H1 (cell line): ENCODE results near the gene IQCN. TPM values are rescaled to one million over a fixed set of nuclear protein-coding genes. Genes with fewer than 3 reads are reported as not detected.

ENCODE experiments used
- CTCF ChIA-PET: fragments of 300-600 bp; sonication (Branson Sonifier 250); formaldehyde crosslinking; loops from one replicate; lab custom pipeline; 2021; ENCODE audit not compliant: partially characterized antibody; lab: Charles Lee
- POLR2A ChIA-PET: fragments of 300-600 bp; sonication (Branson Sonifier 250); formaldehyde crosslinking; loops from one replicate; lab custom pipeline; 2021; ENCODE audit warnings: inconsistent platforms; ENCODE audit not compliant: partially characterized antibody; lab: Charles Lee
- DNase-seq, 2 experiments: peaks; one replicate each; pipeline versions ENCODE4 v3.0.0 to v3.0.0-alpha.2; 2010 to 2022; ENCODE audit warnings: low spot score in 2 of 2, low read depth in 1 of 2, mixed read lengths in 1 of 2
- FAIRE-seq: peaks from 2 replicates; lab custom pipeline; 2011; peaks lifted over from hg19 to GRCh38; lab: Jason Lieb, UNC
- H2AFZ ChIP-seq: 2 replicates; pipeline ENCODE4 v1.8.1; 2012; ENCODE audit warnings: low read length, inconsistent platforms
- H2AK5ac ChIP-seq: 2 replicates; pipeline ENCODE4 v1.6.1; 2013; ENCODE audit warnings: low read depth, low read length
- H2BK120ac ChIP-seq: replicated peaks from 2 replicates; pipeline ENCODE3; 2013; ENCODE audit warnings: low read depth, low read length, inconsistent platforms
- H2BK12ac ChIP-seq: 2 replicates; pipeline ENCODE4 v1.6.1; 2013; ENCODE audit warnings: low read depth, low read length
- H2BK15ac ChIP-seq: 2 replicates; pipeline ENCODE4 v1.6.1; 2013; ENCODE audit warnings: low read length
- H2BK20ac ChIP-seq: 2 replicates; pipeline ENCODE4 v1.6.1; 2013; ENCODE audit warnings: low read length
- H2BK5ac ChIP-seq: 2 replicates; pipeline ENCODE4 v1.6.1; 2013; ENCODE audit warnings: low read depth, low read length
- H3K14ac ChIP-seq: 2 replicates; pipeline ENCODE4 v1.6.1; 2013; ENCODE audit warnings: inconsistent platforms; ENCODE audit not compliant: insufficient read length
- H3K18ac ChIP-seq: 2 replicates; pipeline ENCODE4 v1.6.1; 2013; ENCODE audit warnings: low read length; ENCODE audit errors: extremely low read depth
- H3K23ac ChIP-seq: 2 replicates; pipeline ENCODE4 v1.6.1; 2013; ENCODE audit warnings: inconsistent platforms; ENCODE audit not compliant: insufficient read length
- H3K23me2 ChIP-seq: 2 replicates; pipeline ENCODE4 v1.6.1; 2013; ENCODE audit warnings: low read depth, low read length
- H3K27ac ChIP-seq: 2 replicates; pipeline ENCODE4 v1.6.1; 2011; ENCODE audit warnings: low read depth, low read length, inconsistent platforms
- H3K27me3 ChIP-seq, 4 experiments: replicated peaks in 1 of 4; 1 replicate in 1 of 4; 2 replicates in 3 of 4; pipeline versions ENCODE4 v1.6.1 to v1.8.1; 2011 to 2013; ENCODE audit warnings: low read length in 3 of 4, mild to moderate bottlenecking in 3 of 4, inconsistent platforms in 2 of 4, mixed read lengths in 2 of 4, moderate library complexity in 1 of 4; ENCODE audit not compliant: control insufficient read depth in 3 of 4, insufficient read depth in 3 of 4; ENCODE audit errors: extremely low read depth in 1 of 4
- H3K36me3 ChIP-seq, 4 experiments: 2 replicates each; pipeline versions ENCODE4 v1.6.1 to v1.8.1; 2011 to 2013; ENCODE audit warnings: mild to moderate bottlenecking in 4 of 4, low read length in 3 of 4, moderate library complexity in 2 of 4, control low read depth in 1 of 4, inconsistent platforms in 1 of 4; ENCODE audit not compliant: insufficient read depth in 4 of 4, control insufficient read depth in 2 of 4
- H3K4ac ChIP-seq: replicated peaks from 2 replicates; pipeline ENCODE3; 2013; ENCODE audit warnings: low read length, low read depth, mixed read lengths, inconsistent platforms; ENCODE audit not compliant: insufficient read length
- H3K4me1 ChIP-seq, 4 experiments: replicated peaks in 1 of 4; 1 replicate in 1 of 4; 2 replicates in 3 of 4; pipeline versions ENCODE4 v1.6.1 to v1.8.1; 2011 to 2013; ENCODE audit warnings: low read length in 3 of 4, inconsistent platforms in 2 of 4, mixed read lengths in 1 of 4; ENCODE audit not compliant: insufficient read depth in 4 of 4, control insufficient read depth in 3 of 4
- H3K4me2 ChIP-seq, 2 experiments: 2 replicates each; pipeline versions ENCODE4 v1.6.1 to v1.8.1; 2011 to 2013; ENCODE audit warnings: low read depth in 2 of 2, low read length in 2 of 2, control low read depth in 1 of 2, inconsistent platforms in 1 of 2, mild to moderate bottlenecking in 1 of 2; ENCODE audit not compliant: insufficient read depth in 1 of 2
- H3K4me3 ChIP-seq, 4 experiments: fragments of 200-600, 300-600 bp in 1 of 4; sonication (generic), shearing (Covaris generic), sonication (Bioruptor Twin) in 1 of 4; 2 replicates each; pipeline versions ENCODE4 v1.5.1 to v1.8.1; 2011 to 2016; ENCODE audit warnings: low read length in 4 of 4, low read depth in 3 of 4, control low read depth in 2 of 4, inconsistent platforms in 2 of 4, mild to moderate bottlenecking in 2 of 4, mixed read lengths in 1 of 4, moderate library complexity in 1 of 4; ENCODE audit not compliant: insufficient read depth in 2 of 4; ENCODE audit errors: extremely low read depth in 1 of 4
- H3K56ac ChIP-seq: replicated peaks from 2 replicates; pipeline ENCODE3; 2013; ENCODE audit warnings: low read depth, mild to moderate bottlenecking, mixed read lengths, low read length, inconsistent platforms; ENCODE audit not compliant: insufficient read length
- H3K79me1 ChIP-seq: 2 replicates; pipeline ENCODE4 v1.6.1; 2013; ENCODE audit warnings: low read depth, low read length, control low read depth
- H3K79me2 ChIP-seq, 2 experiments: 2 replicates each; pipeline versions ENCODE4 v1.6.1 to v1.8.1; 2012 to 2013; ENCODE audit warnings: low read length in 2 of 2, mild to moderate bottlenecking in 2 of 2, inconsistent platforms in 1 of 2; ENCODE audit not compliant: insufficient read depth in 2 of 2, control insufficient read depth in 1 of 2
- H3K9ac ChIP-seq, 4 experiments: replicated peaks in 1 of 4; 1 replicate in 1 of 4; 2 replicates in 3 of 4; pipeline versions ENCODE4 v1.6.1 to v1.8.1; 2011 to 2013; ENCODE audit warnings: low read depth in 3 of 4, low read length in 3 of 4, control low read depth in 2 of 4, mild to moderate bottlenecking in 2 of 4, moderate library complexity in 2 of 4, inconsistent platforms in 1 of 4; ENCODE audit errors: extremely low read depth in 1 of 4
- H3K9me3 ChIP-seq, 2 experiments: 2 replicates each; pipeline versions ENCODE4 v1.6.1 to v1.8.1; 2012 to 2013; ENCODE audit warnings: mild to moderate bottlenecking in 2 of 2, moderate library complexity in 2 of 2, control low read depth in 1 of 2, inconsistent platforms in 1 of 2, low read depth in 1 of 2, low read length in 1 of 2, mixed read lengths in 1 of 2; ENCODE audit not compliant: insufficient read depth in 2 of 2
- H4K20me1 ChIP-seq, 2 experiments: replicated peaks in 1 of 2; 2 replicates each; pipeline versions ENCODE3 to v1.8.1; 2011 to 2013; ENCODE audit warnings: inconsistent platforms in 2 of 2, low read length in 2 of 2, mild to moderate bottlenecking in 1 of 2; ENCODE audit not compliant: insufficient read depth in 2 of 2, control insufficient read depth in 1 of 2
- H4K5ac ChIP-seq: 2 replicates; pipeline ENCODE4 v1.6.1; 2013; ENCODE audit warnings: low read length, low read depth, mixed read lengths, inconsistent platforms; ENCODE audit not compliant: insufficient read length
- H4K8ac ChIP-seq: 2 replicates; pipeline ENCODE4 v1.8.0; 2013; ENCODE audit warnings: mild to moderate bottlenecking, moderate library complexity, low read length, inconsistent platforms; ENCODE audit not compliant: insufficient read depth; ENCODE audit errors: extremely low read depth
- H4K91ac ChIP-seq: replicated peaks from 2 replicates; pipeline ENCODE3; 2013; ENCODE audit warnings: low read length, mixed read lengths, inconsistent platforms; ENCODE audit not compliant: insufficient read length
- EP300 ChIP-seq, 2 experiments: IDR thresholded peaks; 1 replicate in 1 of 2; 2 replicates in 1 of 2; pipeline ENCODE4 v1.6.1; 2011 to 2012; ENCODE audit warnings: low read depth in 2 of 2, low read length in 2 of 2, mild to moderate bottlenecking in 2 of 2, borderline replicate concordance in 1 of 2, inconsistent platforms in 1 of 2, moderate library complexity in 1 of 2
- EZH2 ChIP-seq: fragments of 200-600 bp; sonication (generic); IDR thresholded peaks from 2 replicates; pipeline ENCODE4 v1.7.1; 2012; ENCODE audit warnings: low read depth, mild to moderate bottlenecking, moderate library complexity, low read length, inconsistent platforms; ENCODE audit not compliant: severe bottlenecking
- RFX5 ChIP-seq: IDR thresholded peaks from 2 replicates; pipeline ENCODE4 v1.6.1; 2011; ENCODE audit warnings: low read depth, low read length, improper control_type of control experiment, borderline replicate concordance
- TAF1 ChIP-seq: IDR thresholded peaks from 2 replicates; pipeline ENCODE4 v1.6.1; 2011; ENCODE audit warnings: mild to moderate bottlenecking, low read depth, low read length
- USF2 ChIP-seq: IDR thresholded peaks from 2 replicates; pipeline ENCODE4 v1.6.1; 2011; ENCODE audit warnings: low read length, improper control_type of control experiment
- WGBS, 2 experiments: shearing (Covaris generic) in 1 of 2; methylation state at CpG; one replicate each; pipeline versions ENCODE4 v1.1.6 to v1.1.7; 2013 to 2015; ENCODE audit warnings: low lambda C conversion rate in 2 of 2, mixed read lengths in 2 of 2, inconsistent platforms in 1 of 2, low coverage in 1 of 2, missing lambda C conversion rate in 1 of 2; ENCODE audit not compliant: insufficient replicate concordance in 2 of 2, insufficient coverage in 1 of 2, insufficient read length in 1 of 2; ENCODE audit errors: extremely low coverage in 1 of 2, missing lambda C conversion rate in 1 of 2; 5-methylcytosine and 5-hydroxymethylcytosine counted together
- polyA plus RNA-seq, 7 experiments: library from polyadenylated mRNA; depleted of rRNA in 3 of 7; stranded (reverse) in 5 of 7; unstranded in 2 of 7; fragments of >200 nt in 5 of 7; fragments of 200-250 nt in 2 of 7; gene quantifications; 1 replicate in 5 of 7; 2 replicates in 1 of 7; 4 replicates in 1 of 7; pipeline versions ENCODE4 v1.2.1 to v1.2.3, GENCODE V29; 2011 to 2013; ENCODE audit warnings: missing spikeins in 2 of 7, mixed read lengths in 2 of 7
- total RNA-seq: library from RNA; stranded (reverse); fragmentation: NEBNext Ultra II Directional; extraction: Animal tissue kit (Norgen Biotek cat#: 25700); gene quantifications from 2 replicates; pipeline ENCODE4 v1.2.1, GENCODE V29; 2021
- TF ChIP-seq, protein P1 (sequence below), 3 experiments: IDR thresholded peaks; 1 replicate in 2 of 3; 2 replicates in 1 of 3; pipeline versions ENCODE4 v1.5.1 to v1.6.1; 2011; ENCODE audit warnings: low read length in 3 of 3, mild to moderate bottlenecking in 3 of 3, inconsistent platforms in 2 of 3, low read depth in 1 of 3, moderate library complexity in 1 of 3; ENCODE audit not compliant: insufficient read depth in 1 of 3; ENCODE audit errors: control extremely low read depth in 1 of 3

IQCN gene
- total and polyA plus RNA-seq, 2 of the 8 experiments (the other 6 are each of a cell fraction or from before 2014, with no cell fraction given): 0.36 to 1.0 TPM

DNA sequence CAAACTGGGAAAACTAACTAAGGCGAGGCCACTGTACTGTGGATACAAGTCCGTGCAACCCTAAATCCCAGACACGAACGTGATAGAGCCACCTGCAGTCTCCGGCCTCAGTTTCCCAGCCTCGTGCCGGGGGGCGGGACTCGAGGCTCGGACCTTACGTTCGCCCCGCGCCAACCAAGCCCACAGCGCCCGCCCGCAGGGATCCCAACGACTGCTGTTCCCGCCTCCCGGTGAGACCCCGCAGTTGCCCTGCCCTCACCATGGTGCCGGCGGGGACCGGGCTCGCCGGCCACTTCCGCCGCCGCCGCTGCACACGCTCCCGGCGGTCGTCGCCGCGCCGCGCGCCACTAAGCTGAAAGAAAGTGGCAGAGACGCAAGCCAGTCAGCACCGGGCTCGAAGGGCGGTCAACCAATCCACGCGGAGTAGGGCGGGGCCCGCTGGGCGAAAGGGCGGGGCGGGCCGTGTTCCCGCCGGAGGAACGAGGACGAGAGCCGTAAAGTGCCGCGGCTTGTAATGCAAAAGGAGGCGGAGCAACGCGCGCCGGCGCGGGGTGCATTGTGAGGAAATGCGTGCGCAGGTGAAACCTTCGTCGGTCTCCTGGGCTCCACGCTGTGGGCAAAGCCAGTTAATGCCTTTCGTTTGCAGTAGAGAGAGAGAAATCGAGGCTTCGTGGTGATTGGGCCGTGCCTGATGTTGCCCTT lies 48.7 kb upstream of the IQCN start, which contains the start of gene LSM4:
TSS of gene LSM4 (minus strand) at position 318 of the 702 bp plus-strand sequence. CDS start at position 262, 56 bp downstream.
- Histone ChIP-seq H3K27me3 (no peaks in the 10 kb centered on the region), H2BK5ac (peak within 1 kb of the TSS; percentile 86), H4K20me1 (peaks cover 6 to 15% of the 10 kb centered on the region in 2 experiments), H3K4me2 (peak within 1 kb of the TSS; percentile 74 to 79), H3K4ac (peak within 1 kb of the TSS; percentile 25), H3K79me2 (peaks cover 20 to 41% of the 10 kb centered on the region in 2 experiments), H2AFZ (peak within 1 kb of the TSS; percentile 12; the same call in 1 of the 2 replicates), H3K27ac (peak within 1 kb of the TSS; percentile 92), H3K9me3 (no peaks in the 10 kb centered on the region), H3K23ac (no peak within 1 kb of the TSS), H2BK15ac (0 out of 2 replicates have a peak within 1 kb of the TSS, but pooled peaks have one; percentile 67), H4K91ac (peak within 1 kb of the TSS; percentile 75), H3K36me3 (peaks cover 0 to 7% (median 0%) of the 10 kb centered on the region in 4 experiments; a peak in 2 of 8 replicates), H3K79me1 (peaks cover 15% of the 10 kb centered on the region), H4K8ac (peak within 1 kb of the TSS; percentile 98), H2BK12ac (peak within 1 kb of the TSS; percentile 95), H2BK120ac (no peak within 1 kb of the TSS), H3K23me2 (no peaks in the 10 kb centered on the region), H2AK5ac (no peak within 1 kb of the TSS), H3K14ac (no peak within 1 kb of the TSS), H3K18ac (peak within 1 kb of the TSS; percentile 80), H3K9ac (peak within 1 kb of the TSS; percentile 89 to 94 (median 90)), H2BK20ac (no peak within 1 kb of the TSS), H3K4me1 (peaks cover 6 to 9% (median 7%) of the 10 kb centered on the region in 4 experiments), H3K4me3 (peak within 1 kb of the TSS; percentile 70 to 82 (median 78)), H4K5ac (peak within 1 kb of the TSS; percentile 82), H3K56ac (peak within 1 kb of the TSS; percentile 89)
- CTCF ChIA-PET: interaction anchor here (0.7 to 13.7 kb wide), 15 partner anchors 11 to 204 kb away, joined by 3 to 242 read pairs (median 6); partner anchors contain the start of genes IQCN and JUND
- POLR2A ChIA-PET: interaction anchor here (0.7 to 13.8 kb wide), 22 partner anchors 10 to 149 kb away, joined by 3 to 200 read pairs (median 4); partner anchors contain the start of genes GDF15, IQCN and JUND
- WGBS, 2 experiments: 2% methylated on average over 66 of the region's 75 CpGs; no CpG with 5 or more reads in 1 of the 2 experiments
- DNase-seq (peak; percentile 95 to 99), FAIRE-seq (no peak)
- TF ChIP-seq TAF1: peak; percentile 77
- TF ChIP-seq USF2: no peak
- no peak for TF ChIP-seq EZH2
- TF ChIP-seq, protein P1, sequence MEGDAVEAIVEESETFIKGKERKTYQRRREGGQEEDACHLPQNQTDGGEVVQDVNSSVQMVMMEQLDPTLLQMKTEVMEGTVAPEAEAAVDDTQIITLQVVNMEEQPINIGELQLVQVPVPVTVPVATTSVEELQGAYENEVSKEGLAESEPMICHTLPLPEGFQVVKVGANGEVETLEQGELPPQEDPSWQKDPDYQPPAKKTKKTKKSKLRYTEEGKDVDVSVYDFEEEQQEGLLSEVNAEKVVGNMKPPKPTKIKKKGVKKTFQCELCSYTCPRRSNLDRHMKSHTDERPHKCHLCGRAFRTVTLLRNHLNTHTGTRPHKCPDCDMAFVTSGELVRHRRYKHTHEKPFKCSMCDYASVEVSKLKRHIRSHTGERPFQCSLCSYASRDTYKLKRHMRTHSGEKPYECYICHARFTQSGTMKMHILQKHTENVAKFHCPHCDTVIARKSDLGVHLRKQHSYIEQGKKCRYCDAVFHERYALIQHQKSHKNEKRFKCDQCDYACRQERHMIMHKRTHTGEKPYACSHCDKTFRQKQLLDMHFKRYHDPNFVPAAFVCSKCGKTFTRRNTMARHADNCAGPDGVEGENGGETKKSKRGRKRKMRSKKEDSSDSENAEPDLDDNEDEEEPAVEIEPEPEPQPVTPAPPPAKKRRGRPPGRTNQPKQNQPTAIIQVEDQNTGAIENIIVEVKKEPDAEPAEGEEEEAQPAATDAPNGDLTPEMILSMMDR (IDR thresholded peaks at IDR 0.05; ENCODE audit: control extremely low read depth in 1 of 3, insufficient read depth in 1 of 3, low read depth in 1 of 3, low read length in 3 of 3): peak; percentile 33 to 45 (median 39)
- TF ChIP-seq EP300 (IDR thresholded peaks at IDR 0.05; ENCODE audit: borderline replicate concordance in 1 of 2, low read depth in 2 of 2, low read length in 2 of 2): peak in 1 of 2 experiments; percentile 74; a peak in 1 of 3 replicates
- no peak for TF ChIP-seq RFX5
